ENCODE measurements around the gene ZNF521.
"Not testable (repeated sequence)": the region's sequence is repeated elsewhere in the genome, so short reads cannot be mapped to it uniquely, and the experiment has no call there.

DNA sequence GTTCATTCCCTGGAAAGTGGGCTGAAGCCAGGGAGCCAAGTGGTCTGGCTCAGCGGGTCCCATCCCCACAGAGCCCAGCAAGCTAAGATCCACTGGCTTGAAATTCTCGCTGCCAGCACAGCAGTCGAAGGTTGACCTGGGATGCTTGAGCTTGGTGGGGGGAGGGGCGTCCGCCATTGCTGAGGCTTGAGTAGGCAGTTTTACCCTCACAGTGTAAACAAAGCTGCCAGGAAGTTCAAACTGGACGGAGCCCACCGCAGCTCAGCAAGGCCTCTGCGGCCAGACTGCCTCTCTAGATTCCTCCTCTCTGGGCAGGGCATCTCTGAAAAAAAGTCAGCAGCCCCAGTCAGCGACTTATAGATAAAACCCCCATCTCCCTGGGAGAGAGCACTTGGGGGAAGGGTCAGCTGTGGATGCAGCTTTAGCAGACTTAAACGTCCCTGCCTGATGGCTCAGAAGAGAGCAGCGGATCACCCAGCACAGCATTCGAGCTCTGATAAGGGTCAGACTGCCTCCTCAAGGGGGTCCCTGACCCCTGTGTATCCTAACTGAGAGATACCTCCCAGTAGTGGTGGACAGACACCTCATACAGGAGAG lies 84.9 kb downstream of the ZNF521 start:
- TF ChIP-seq POLR2AphosphoS5 (IDR thresholded peaks at IDR 0.05; ENCODE audit: insufficient read depth, low read depth, low read length) = not testable (repeated sequence)
- TF ChIP-seq, protein P1, sequence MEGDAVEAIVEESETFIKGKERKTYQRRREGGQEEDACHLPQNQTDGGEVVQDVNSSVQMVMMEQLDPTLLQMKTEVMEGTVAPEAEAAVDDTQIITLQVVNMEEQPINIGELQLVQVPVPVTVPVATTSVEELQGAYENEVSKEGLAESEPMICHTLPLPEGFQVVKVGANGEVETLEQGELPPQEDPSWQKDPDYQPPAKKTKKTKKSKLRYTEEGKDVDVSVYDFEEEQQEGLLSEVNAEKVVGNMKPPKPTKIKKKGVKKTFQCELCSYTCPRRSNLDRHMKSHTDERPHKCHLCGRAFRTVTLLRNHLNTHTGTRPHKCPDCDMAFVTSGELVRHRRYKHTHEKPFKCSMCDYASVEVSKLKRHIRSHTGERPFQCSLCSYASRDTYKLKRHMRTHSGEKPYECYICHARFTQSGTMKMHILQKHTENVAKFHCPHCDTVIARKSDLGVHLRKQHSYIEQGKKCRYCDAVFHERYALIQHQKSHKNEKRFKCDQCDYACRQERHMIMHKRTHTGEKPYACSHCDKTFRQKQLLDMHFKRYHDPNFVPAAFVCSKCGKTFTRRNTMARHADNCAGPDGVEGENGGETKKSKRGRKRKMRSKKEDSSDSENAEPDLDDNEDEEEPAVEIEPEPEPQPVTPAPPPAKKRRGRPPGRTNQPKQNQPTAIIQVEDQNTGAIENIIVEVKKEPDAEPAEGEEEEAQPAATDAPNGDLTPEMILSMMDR (IDR thresholded peaks at IDR 0.05; ENCODE audit: extremely low read depth in 1 of 2, insufficient read depth in 1 of 2, low read depth in 1 of 2, low read length in 2 of 2) = not testable (repeated sequence)

Data from endothelial cell of umbilical vein (primary cell).